NCI-H1930 (cell line): ENCODE measurements around the gene KRT3.

Experiments used
- DNase-seq, 2 experiments: peaks; one replicate each; lab custom pipeline; 2025; lab: John Stamatoyannopoulos, UW

KRT3 gene

GRCh38 chr12:52813885-52814709, 18.2 kb upstream of the KRT3 start, which contains the start of gene KRT4:
TSS of gene KRT4 (minus strand) at chr12:52814116. CDS start at chr12:52814058, 58 bp downstream.
- no peak for DNase-seq

DNA sequence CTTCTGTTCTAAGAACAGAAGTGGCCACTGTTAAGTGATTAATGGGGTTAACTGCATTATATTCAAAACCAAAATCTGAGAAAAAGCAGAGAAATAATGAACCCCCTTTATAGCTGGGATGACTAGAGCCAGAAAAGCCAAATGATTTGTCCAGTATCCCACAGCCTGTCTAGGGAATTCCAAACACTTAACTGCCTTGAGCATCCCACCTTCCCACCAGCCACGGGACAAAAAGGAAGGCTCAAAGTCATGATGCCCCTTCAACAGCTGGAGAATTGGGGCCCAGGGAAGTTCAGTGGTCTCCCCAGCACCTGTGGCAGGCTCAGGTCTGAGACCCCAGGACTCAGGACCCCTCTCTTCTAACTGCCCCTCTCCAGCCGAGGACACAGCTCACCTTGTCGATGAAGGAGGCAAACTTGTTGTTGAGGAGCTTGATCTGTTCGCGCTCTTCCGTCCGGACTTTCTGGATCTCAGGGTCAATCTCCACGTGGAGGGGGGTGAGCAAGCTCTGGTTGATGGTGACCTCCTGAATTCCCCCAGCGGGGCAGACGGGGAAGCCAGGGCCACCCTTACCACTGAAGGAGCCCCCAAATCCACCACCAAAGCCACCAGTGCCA, 17.4 kb upstream of the KRT3 start:
- no peak for DNase-seq

DNA sequence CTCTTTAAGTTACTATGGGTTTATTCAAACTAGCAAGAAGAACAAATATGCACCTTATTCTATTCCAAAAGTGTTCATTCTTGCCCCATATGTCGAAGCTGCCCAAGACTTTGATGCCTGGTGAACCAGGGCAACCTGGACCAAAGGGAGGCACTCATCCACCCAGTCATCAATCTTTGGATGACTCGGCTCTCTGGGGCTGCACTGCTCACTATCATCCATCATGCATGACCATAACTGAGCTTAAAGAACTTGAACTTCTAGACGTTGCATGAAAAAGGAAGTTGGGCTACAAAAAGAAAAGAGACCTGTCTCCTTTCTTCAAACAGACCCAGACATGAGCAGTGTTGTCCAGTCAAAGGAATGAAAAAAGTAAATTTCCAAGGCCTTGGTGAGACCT, 16.8 kb upstream of the KRT3 start:
- DNase-seq = no peak

- no peak for DNase-seq
Observed at GRCh38 chr12:52812073-52812400, 16.1 kb upstream of the KRT3 start.

DNA sequence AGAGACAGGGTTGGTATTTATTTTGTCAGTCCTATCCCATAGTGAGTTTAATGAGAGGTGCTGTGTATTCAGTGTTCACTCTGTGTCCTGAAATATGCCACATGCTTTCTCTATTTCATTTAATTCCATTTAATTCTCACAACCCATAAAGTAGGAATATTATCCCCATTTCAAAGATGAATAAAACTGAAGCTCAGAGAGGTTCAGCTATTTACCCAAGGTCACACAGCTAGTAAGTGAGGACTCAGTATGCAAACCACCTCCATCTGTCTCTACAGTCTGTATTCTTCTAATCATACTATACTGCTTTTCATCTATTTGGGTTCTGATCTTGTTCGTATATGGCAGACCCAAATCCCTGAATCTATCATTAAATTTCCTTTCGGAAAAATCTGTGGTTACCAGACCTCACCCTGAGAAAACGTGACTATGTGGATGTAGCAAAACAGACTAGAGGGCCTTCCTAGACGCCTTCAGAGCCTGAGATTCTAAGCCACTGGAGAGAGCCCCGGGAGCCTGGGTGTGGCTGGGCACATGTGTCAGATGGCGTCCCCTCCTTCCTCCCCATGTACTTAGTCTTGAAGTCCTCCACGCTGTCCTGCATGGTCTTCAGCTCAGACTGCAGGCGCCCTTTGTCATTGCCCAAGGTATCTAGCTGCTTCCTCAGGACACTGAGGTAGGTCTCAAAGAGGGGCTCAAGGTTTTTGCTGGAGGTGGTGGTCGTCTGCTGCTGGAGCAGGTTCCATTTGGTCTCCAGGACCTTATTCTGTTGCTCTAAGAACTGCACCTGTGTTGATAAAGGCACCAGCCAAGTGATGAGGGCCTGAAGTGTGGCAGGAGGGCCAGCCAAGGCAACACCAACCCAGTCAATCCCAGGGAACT, 15.5 kb upstream of the KRT3 start:
- DNase-seq = no peak

DNA sequence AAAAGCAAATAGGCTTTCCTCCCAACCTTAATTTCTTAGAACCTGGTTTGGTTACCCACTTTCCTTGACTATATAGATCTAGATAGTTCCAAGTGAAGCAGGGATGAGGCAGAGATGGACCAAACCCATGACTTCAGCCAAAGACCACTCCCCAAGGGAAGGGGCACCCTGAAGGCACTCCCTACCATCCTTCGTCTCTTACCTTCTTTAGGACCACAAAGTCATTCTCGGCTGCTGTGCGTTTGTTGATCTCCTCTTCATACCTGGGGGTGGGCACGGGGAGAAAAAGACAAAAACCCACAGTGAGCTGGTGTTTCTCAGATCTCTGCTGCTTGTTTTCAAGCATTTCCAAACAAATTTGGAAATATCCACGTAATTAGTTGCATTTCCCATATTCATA, 14.6 kb upstream of the KRT3 start:
- no peak for DNase-seq

GRCh38 chr12:52809166-52809565, 13.2 kb upstream of the KRT3 start:
- no peak for DNase-seq

GRCh38 chr12:52808573-52809160, 12.8 kb upstream of the KRT3 start:
- DNase-seq = no peak

GRCh38 chr12:52807544-52808470, 11.9 kb upstream of the KRT3 start:
- DNase-seq = no peak

DNA sequence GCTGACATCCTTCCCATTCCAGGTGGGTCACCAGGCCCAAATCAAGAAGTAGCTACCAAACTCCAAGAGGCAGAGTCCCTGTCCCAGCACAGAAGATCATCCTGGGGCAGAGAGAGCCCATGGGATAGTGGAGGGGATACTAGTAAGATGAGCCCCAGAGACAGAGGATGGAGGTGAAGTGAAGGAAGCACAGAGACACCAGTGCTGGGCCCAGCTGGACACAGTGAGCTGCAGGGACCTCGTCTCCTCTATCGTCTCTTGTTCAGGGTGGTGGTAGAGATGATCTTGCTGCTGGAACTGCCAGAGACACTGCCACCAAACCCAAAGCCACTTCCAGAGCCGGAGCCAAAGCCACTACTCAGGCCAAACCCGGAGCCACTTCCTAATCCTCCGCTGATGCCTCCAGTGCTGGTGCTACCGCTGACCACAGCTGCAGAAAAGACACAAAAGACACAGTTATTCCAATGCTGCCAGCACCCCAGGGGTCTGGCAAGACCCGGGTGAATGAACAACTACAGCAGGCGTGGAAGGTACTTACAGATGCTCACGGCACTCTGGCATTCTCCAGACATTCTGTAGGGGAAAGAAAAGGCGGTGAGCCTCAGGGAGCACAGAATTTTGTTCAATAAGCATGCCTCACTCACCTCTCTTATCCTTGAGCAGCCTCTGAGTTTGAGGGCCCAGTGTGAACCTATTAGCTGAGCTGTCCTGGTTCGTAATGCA, 11.1 kb upstream of the KRT3 start:
- no peak for DNase-seq

DNA sequence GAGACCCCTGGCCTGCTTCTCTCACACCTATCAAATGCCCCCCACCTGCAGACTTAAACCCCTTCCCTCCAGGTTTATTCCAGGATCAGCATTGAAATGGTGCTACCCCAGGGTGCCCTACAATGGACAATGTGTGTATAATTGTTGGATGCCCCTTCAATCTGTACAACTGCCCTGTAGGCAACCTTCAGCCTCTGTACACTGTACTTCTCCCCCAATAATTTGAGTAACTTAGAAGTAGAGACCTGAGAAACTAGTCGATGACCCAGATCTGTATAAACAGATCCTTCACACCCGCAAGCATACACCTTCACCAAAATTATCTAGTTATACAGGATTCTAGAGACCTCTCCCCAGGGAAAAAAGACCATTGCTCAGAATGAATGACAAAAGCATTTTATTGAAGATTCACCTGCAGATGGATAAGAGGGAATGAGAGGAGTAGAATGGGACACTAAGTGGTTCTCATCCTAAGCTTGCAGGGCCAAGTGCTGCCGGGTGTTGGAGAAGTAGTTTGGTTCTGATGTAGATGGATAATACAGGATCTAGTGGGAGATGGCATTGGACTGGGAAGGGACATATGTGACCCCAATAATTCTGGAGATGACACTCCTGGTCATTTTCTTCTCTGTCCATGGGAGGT, 10.4 kb upstream of the KRT3 start:
- DNase-seq = no peak

GRCh38 chr12:52805739-52806138, 9.8 kb upstream of the KRT3 start:
- no peak for DNase-seq

DNA sequence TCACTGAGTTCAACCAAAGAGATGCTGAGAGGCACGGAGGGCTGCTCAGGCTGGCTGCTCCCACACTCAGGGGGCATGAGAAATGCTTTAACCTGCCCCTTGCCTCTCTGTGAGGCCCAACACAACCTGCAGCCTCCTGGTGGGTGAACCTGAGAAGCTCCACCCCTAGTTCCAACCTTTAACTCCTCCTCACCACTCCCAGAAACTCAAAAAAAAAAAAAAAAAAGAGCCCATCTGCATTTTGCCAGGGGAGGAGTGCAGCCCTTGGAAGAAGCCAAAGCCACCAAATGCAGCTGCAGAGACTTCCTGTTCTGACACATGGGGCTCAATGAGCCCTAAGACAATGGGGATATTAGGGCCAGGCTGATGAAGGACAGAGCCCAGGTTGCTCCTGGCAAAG, 9.1 kb upstream of the KRT3 start:
- no peak for DNase-seq

- no peak for DNase-seq
Observed at GRCh38 chr12:52802442-52802841, 6.5 kb upstream of the KRT3 start.

GRCh38 chr12:52801773-52802172, 5.9 kb upstream of the KRT3 start:
- no peak for DNase-seq

DNA sequence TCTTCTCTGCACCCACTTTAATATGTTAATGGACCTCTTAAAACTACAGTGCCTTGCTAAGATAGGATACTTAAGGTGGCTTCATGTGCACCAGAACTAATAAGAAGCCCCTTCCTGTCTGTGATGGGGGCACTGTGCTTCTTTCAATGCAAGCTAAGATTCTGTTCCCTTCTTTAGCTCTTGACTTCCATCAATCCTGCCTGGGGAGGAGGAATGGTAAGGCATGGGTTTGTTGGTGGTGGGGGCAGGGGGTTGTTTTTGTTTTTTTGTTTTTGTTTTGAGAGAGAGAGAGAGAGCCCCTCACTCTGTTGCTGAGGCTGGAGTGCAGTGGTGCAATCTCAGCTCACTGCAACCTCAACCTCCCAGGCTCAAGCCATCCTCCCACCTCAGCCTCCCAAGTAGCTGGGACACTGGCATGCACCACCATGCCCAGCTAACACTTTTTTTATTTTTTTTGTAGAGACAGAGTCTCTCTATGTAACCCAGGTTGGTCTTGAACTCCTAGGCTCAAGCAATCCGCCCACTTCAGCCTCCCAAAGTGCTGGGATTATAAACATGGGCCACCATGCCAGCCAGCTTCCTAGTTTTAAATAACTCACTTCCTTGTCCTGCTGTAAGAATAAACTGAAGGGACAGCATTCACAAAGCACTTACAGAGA, 4.5 kb upstream of the KRT3 start:
- DNase-seq = no peak

DNA sequence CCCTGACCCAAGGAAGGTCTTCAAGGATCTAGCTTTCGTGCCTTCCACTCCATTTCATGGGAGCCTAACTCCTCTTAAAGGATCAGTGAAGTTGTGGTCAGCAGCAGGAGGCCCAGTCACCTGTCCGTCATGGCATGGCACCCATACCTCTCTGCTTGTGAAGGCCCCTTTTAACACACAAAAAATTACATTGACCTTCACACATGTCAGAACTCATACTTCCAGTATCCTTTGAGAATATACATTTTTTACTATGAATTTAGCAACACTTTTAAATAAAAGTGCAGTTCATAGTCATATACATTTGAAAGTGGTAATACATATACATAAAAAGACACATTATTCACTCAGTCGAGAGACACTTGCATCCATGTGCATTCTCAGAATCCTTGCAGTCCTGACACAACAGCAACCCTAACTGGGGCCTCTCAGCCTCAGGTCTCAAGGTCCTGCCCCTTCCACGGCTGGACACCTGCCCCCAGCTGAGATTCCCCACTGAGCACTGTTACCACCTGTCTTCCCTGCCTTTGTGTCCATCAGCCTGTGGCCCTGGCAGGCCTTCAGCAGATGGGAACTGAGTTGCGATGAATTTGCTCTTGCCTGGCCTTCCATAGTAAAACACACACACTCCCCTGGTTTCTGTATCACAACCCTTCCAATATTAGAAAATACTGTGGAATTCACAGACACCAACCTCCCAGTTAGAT, 3.7 kb upstream of the KRT3 start:
- no peak for DNase-seq

- DNase-seq = no peak
Observed at GRCh38 chr12:52798671-52799504, 3.0 kb upstream of the KRT3 start.
